Smooth muscle cell (in vitro differentiated cells): ENCODE data around the gene SLC16A9. TPM values are rescaled to one million over a fixed set of nuclear protein-coding genes. Genes with fewer than 3 reads are reported as not detected.

Experiments used
- DNase-seq: peaks from one replicate; lab custom pipeline; 2025; ENCODE audit not compliant: unreplicated experiment; lab: John Stamatoyannopoulos, UW
- H2AFZ ChIP-seq: fragments of 200-600 bp; sonication (generic); 2 replicates; pipeline ENCODE4 v1.6.0; 2016; ENCODE audit warnings: antibody characterized with exemption, low read depth, mild to moderate bottlenecking
- H3F3A ChIP-seq: fragments of 200-600 bp; sonication (generic); 2 replicates; pipeline ENCODE4 v1.6.0; 2017; ENCODE audit warnings: antibody characterized with exemption, low read depth
- H3K27ac ChIP-seq: fragments of 200-600 bp; sonication (generic); 2 replicates; pipeline ENCODE4 v1.5.1; 2016; ENCODE audit warnings: low read depth, mild to moderate bottlenecking
- H3K27me3 ChIP-seq: fragments of 200-600 bp; sonication (generic); 2 replicates; pipeline ENCODE4 v1.6.1; 2016; ENCODE audit warnings: low read depth, mild to moderate bottlenecking
- H3K36me3 ChIP-seq: fragments of 200-600 bp; sonication (generic); 2 replicates; pipeline ENCODE4 v1.5.1; 2016; ENCODE audit warnings: low read depth
- H3K4me1 ChIP-seq: fragments of 200-600 bp; sonication (generic); 2 replicates; pipeline ENCODE4 v1.5.1; 2016; ENCODE audit warnings: low read depth
- H3K4me2 ChIP-seq: fragments of 200-600 bp; sonication (generic); 2 replicates; pipeline ENCODE4 v1.6.0; 2016; ENCODE audit warnings: mild to moderate bottlenecking
- H3K4me3 ChIP-seq: fragments of 200-600 bp; sonication (generic); 2 replicates; pipeline ENCODE4 v1.5.1; 2016; ENCODE audit warnings: mild to moderate bottlenecking
- H3K79me2 ChIP-seq: fragments of 200-600 bp; sonication (generic); 2 replicates; pipeline ENCODE4 v1.6.0; 2016; ENCODE audit warnings: low read depth, mild to moderate bottlenecking
- H3K9ac ChIP-seq: fragments of 200-600 bp; sonication (generic); 2 replicates; pipeline ENCODE4 v1.6.0; 2016; ENCODE audit warnings: low read depth
- H3K9me3 ChIP-seq: fragments of 200-600 bp; sonication (generic); replicated peaks from 2 replicates; pipeline ENCODE4 v1.5.1; 2016; ENCODE audit warnings: low read depth
- H4K20me1 ChIP-seq: fragments of 200-600 bp; sonication (generic); 2 replicates; pipeline ENCODE4 v1.6.0; 2016; ENCODE audit warnings: low read depth
- CTCF ChIP-seq: fragments of 200-600 bp; sonication (generic); IDR thresholded peaks from 2 replicates; pipeline ENCODE4 v1.5.1; 2017; ENCODE audit warnings: borderline replicate concordance, mild to moderate bottlenecking, antibody characterized with exemption; ENCODE audit not compliant: insufficient read depth, poor library complexity, severe bottlenecking
- WGBS: methylation state at CpG from one replicate; pipeline ENCODE4 v1.1.7; 2016; ENCODE audit warnings: low lambda C conversion rate; 5-methylcytosine and 5-hydroxymethylcytosine counted together
- polyA plus RNA-seq: library from polyadenylated mRNA; unstranded; fragments of >200 nt; fragmentation: Nextera tagmentation; extraction: Ambion mirVana; gene quantifications from 2 replicates; pipeline ENCODE4 v1.2.1, GENCODE V29; 2016
- total RNA-seq: library from RNA; depleted of rRNA; stranded (reverse); fragments of >200 nt; gene quantifications from 2 replicates; pipeline ENCODE4 v1.2.3, GENCODE V29; 2014

Gene SLC16A9
- total and polyA plus RNA-seq, 2 experiments from 2014 or later, result 0.90 to 2.1 TPM

- no peaks in the 10 kb centered on the region for H3K27me3 ChIP-seq
- no peaks in the 10 kb centered on the region for H3K79me2 ChIP-seq
- H3K4me1 ChIP-seq, result no peaks in the 10 kb centered on the region
- no peak overlapping the region for H2AFZ ChIP-seq
- no peak overlapping the region for H3K4me3 ChIP-seq
- DNase-seq, result no peak
- TF ChIP-seq CTCF, result no peak
- WGBS, result 69% methylated on average over 1 of the region's 1 CpG
- no peak overlapping the region for H3K27ac ChIP-seq
- no peaks in the 10 kb centered on the region for H4K20me1 ChIP-seq
- no peaks in the 10 kb centered on the region for H3K36me3 ChIP-seq
- no peak overlapping the region for H3K4me2 ChIP-seq
- no peaks in the 10 kb centered on the region for H3K9me3 ChIP-seq
- no peak overlapping the region for H3K9ac ChIP-seq
- H3F3A ChIP-seq, result no peaks in the 10 kb centered on the region
Measured at GRCh38 chr10:59657724-59658123, 51.9 kb downstream of the SLC16A9 start.

- Histone ChIP-seq H3K9me3 (no peaks in the 10 kb centered on the region), H4K20me1 (no peaks in the 10 kb centered on the region), H3K4me1 (no peaks in the 10 kb centered on the region), H3F3A (no peaks in the 10 kb centered on the region), H3K27me3 (no peaks in the 10 kb centered on the region), H3K4me3 (no peak overlapping the region), H2AFZ (no peak overlapping the region), H3K9ac (no peak overlapping the region), H3K79me2 (no peaks in the 10 kb centered on the region), H3K36me3 (no peaks in the 10 kb centered on the region), H3K4me2 (no peak overlapping the region), H3K27ac (no peak overlapping the region)
- 98% methylated on average over 1 of the region's 1 CpG for WGBS
- no peak for TF ChIP-seq CTCF
- no peak for DNase-seq
Measured at GRCh38 chr10:59655309-59655708, 54.3 kb downstream of the SLC16A9 start.

- H3K4me1 ChIP-seq, result no peaks in the 10 kb centered on the region
- no peak for DNase-seq
- no peaks in the 10 kb centered on the region for H3K9me3 ChIP-seq
- TF ChIP-seq CTCF, result no peak
- H3K9ac ChIP-seq, result no peak overlapping the region
- H3K36me3 ChIP-seq, result no peaks in the 10 kb centered on the region
- no peak overlapping the region for H3K4me3 ChIP-seq
- H3F3A ChIP-seq, result no peaks in the 10 kb centered on the region
- no peak overlapping the region for H3K27ac ChIP-seq
- H3K4me2 ChIP-seq, result no peak overlapping the region
- H4K20me1 ChIP-seq, result no peaks in the 10 kb centered on the region
- no peak overlapping the region for H2AFZ ChIP-seq
- H3K79me2 ChIP-seq, result no peaks in the 10 kb centered on the region
- 63% methylated on average over 4 of the region's 4 CpGs for WGBS
- no peaks in the 10 kb centered on the region for H3K27me3 ChIP-seq
Measured at GRCh38 chr10:59654007-59654406, 55.6 kb downstream of the SLC16A9 start.

- no peak overlapping the region for H3K27ac ChIP-seq
- H3K4me3 ChIP-seq, result no peak overlapping the region
- no peaks in the 10 kb centered on the region for H3K27me3 ChIP-seq
- TF ChIP-seq CTCF, result no peak
- no peaks in the 10 kb centered on the region for H3F3A ChIP-seq
- H3K4me1 ChIP-seq, result peaks cover 4% of the 10 kb centered on the region
- no peaks in the 10 kb centered on the region for H3K36me3 ChIP-seq
- no peak overlapping the region for H3K4me2 ChIP-seq
- 95% methylated on average over 3 of the region's 3 CpGs for WGBS
- H3K9me3 ChIP-seq, result no peaks in the 10 kb centered on the region
- no peak overlapping the region for H3K9ac ChIP-seq
- H2AFZ ChIP-seq, result no peak overlapping the region
- no peaks in the 10 kb centered on the region for H3K79me2 ChIP-seq
- no peaks in the 10 kb centered on the region for H4K20me1 ChIP-seq
- no peak for DNase-seq
Measured at GRCh38 chr10:59651902-59652301, 57.7 kb downstream of the SLC16A9 start.
